H9 (cell line): ENCODE measurements around the gene TMEM269. TPM values are rescaled to one million over a fixed set of nuclear protein-coding genes. Genes with fewer than 3 reads are reported as not detected.

Source experiments
- DNase-seq: peaks from one replicate; pipeline ENCODE4 v3.0.0-alpha.2; 2017
- H2AFZ ChIP-seq: one replicate; pipeline ENCODE4 v1.6.1; 2013; ENCODE audit warnings: mild to moderate bottlenecking, low read length, control low read depth, moderate library complexity
- H2AK5ac ChIP-seq: 2 replicates; pipeline ENCODE4 v1.6.1; 2013; ENCODE audit warnings: low read length, control low read depth, mixed read lengths; ENCODE audit not compliant: insufficient read length
- H2BK120ac ChIP-seq: one replicate; pipeline ENCODE4 v1.6.1; 2013; ENCODE audit warnings: low read depth, mild to moderate bottlenecking, low read length, control low read depth, inconsistent platforms; ENCODE audit not compliant: poor library complexity, severe bottlenecking
- H2BK12ac ChIP-seq: 2 replicates; pipeline ENCODE4 v1.6.1; 2013; ENCODE audit warnings: low read length, control low read depth, mixed read lengths, low read depth; ENCODE audit not compliant: insufficient read length
- H2BK15ac ChIP-seq: 2 replicates; pipeline ENCODE4 v1.6.1; 2013; ENCODE audit warnings: low read depth, low read length, control low read depth
- H2BK20ac ChIP-seq: one replicate; pipeline ENCODE4 v1.6.1; 2013; ENCODE audit warnings: low read depth, mild to moderate bottlenecking, low read length, control low read depth, inconsistent platforms; ENCODE audit not compliant: poor library complexity, severe bottlenecking
- H2BK5ac ChIP-seq: 2 replicates; pipeline ENCODE4 v1.6.1; 2013; ENCODE audit warnings: low read length, control low read depth, mixed read lengths; ENCODE audit not compliant: insufficient read length
- H3K14ac ChIP-seq: 2 replicates; pipeline ENCODE4 v1.6.1; 2013; ENCODE audit warnings: low read length, control low read depth; ENCODE audit not compliant: insufficient read depth
- H3K18ac ChIP-seq: 2 replicates; pipeline ENCODE4 v1.6.1; 2013; ENCODE audit warnings: low read depth, mild to moderate bottlenecking, mixed read lengths, low read length, control low read depth; ENCODE audit not compliant: insufficient read length
- H3K23ac ChIP-seq: 2 replicates; pipeline ENCODE4 v1.6.1; 2013; ENCODE audit warnings: low read length, control low read depth, mixed read lengths, low read depth; ENCODE audit not compliant: insufficient read length
- H3K23me2 ChIP-seq: 2 replicates; pipeline ENCODE4 v1.6.1; 2013; ENCODE audit warnings: low read depth, mild to moderate bottlenecking, mixed read lengths, low read length, control low read depth; ENCODE audit not compliant: insufficient read length, poor library complexity, severe bottlenecking
- H3K27ac ChIP-seq: 2 replicates; pipeline ENCODE4 v1.5.1; 2013; ENCODE audit warnings: low read length, control low read depth, mixed read lengths, low read depth; ENCODE audit not compliant: insufficient read length
- H3K27me3 ChIP-seq: 2 replicates; pipeline ENCODE4 v1.6.1; 2013; ENCODE audit warnings: low read length, control low read depth, inconsistent platforms; ENCODE audit not compliant: insufficient read depth
- H3K4ac ChIP-seq: 2 replicates; pipeline ENCODE4 v1.6.1; 2013; ENCODE audit warnings: low read depth, mild to moderate bottlenecking, control low read depth, inconsistent platforms, low read length, moderate library complexity
- H3K4me1 ChIP-seq: 2 replicates; pipeline ENCODE4 v1.6.1; 2013; ENCODE audit warnings: low read length, control low read depth, inconsistent platforms; ENCODE audit not compliant: insufficient read depth
- H3K4me2 ChIP-seq: 2 replicates; pipeline ENCODE4 v1.6.1; 2013; ENCODE audit warnings: low read length, control low read depth, mixed read lengths; ENCODE audit not compliant: insufficient read length, insufficient read depth
- H3K56ac ChIP-seq: 2 replicates; pipeline ENCODE4 v1.6.1; 2013; ENCODE audit warnings: low read depth, mild to moderate bottlenecking, mixed read lengths, low read length, control low read depth; ENCODE audit not compliant: insufficient read length
- H3K79me1 ChIP-seq: 2 replicates; pipeline ENCODE4 v1.6.1; 2013; ENCODE audit warnings: low read depth, mild to moderate bottlenecking, moderate library complexity, low read length, control low read depth, inconsistent platforms; ENCODE audit not compliant: insufficient read depth, poor library complexity, severe bottlenecking
- H3K79me2 ChIP-seq: 2 replicates; pipeline ENCODE4 v1.6.1; 2013; ENCODE audit warnings: low read length, control low read depth, inconsistent platforms; ENCODE audit not compliant: insufficient read depth
- H3K9ac ChIP-seq: 2 replicates; pipeline ENCODE4 v1.6.1; 2013; ENCODE audit warnings: low read length, control low read depth, mixed read lengths; ENCODE audit not compliant: insufficient read length; ENCODE audit errors: extremely low read depth
- H3K9me3 ChIP-seq: one replicate; pipeline ENCODE4 v1.6.1; 2013; ENCODE audit warnings: low read depth, low read length, inconsistent platforms; ENCODE audit not compliant: control insufficient read depth
- H3T11ph ChIP-seq: one replicate; pipeline ENCODE4 v1.6.1; 2013; ENCODE audit warnings: mild to moderate bottlenecking, low read length, control low read depth, inconsistent platforms
- H4K20me1 ChIP-seq: one replicate; pipeline ENCODE4 v1.6.1; 2013; ENCODE audit not compliant: control insufficient read depth, insufficient read length, insufficient read depth
- H4K5ac ChIP-seq: 2 replicates; pipeline ENCODE4 v1.6.1; 2013; ENCODE audit warnings: low read depth, mild to moderate bottlenecking, mixed read lengths, low read length, control low read depth; ENCODE audit not compliant: insufficient read length
- H4K8ac ChIP-seq: replicated peaks from 2 replicates; pipeline ENCODE4 v1.6.1; 2013; ENCODE audit warnings: low read length, control low read depth, mixed read lengths, low read depth; ENCODE audit not compliant: insufficient read length
- H4K91ac ChIP-seq: 2 replicates; pipeline ENCODE4 v1.6.1; 2013; ENCODE audit warnings: low read depth, mild to moderate bottlenecking, moderate library complexity, mixed read lengths, low read length, control low read depth; ENCODE audit not compliant: insufficient read length
- H3K27ac Mint-ChIP-seq, 3 experiments: 2 replicates in 2 of 3; 3 replicates in 1 of 3; pipeline ENCODE4 v1.8.0; 2020 to 2021; ENCODE audit warnings: mixed read lengths in 3 of 3, mild to moderate bottlenecking in 1 of 3, moderate library complexity in 1 of 3
- H3K27me3 Mint-ChIP-seq: 2 replicates; pipeline ENCODE4 v1.8.0; 2021; ENCODE audit warnings: low read depth, mild to moderate bottlenecking, moderate library complexity, mixed read lengths
- H3K36me3 Mint-ChIP-seq, 3 experiments: 2 replicates in 2 of 3; 3 replicates in 1 of 3; pipeline ENCODE4 v1.8.0; 2020 to 2021; ENCODE audit warnings: low read depth in 3 of 3, mixed read lengths in 3 of 3; ENCODE audit not compliant: insufficient read depth in 1 of 3
- H3K4me1 Mint-ChIP-seq, 2 experiments: 2 replicates each; pipeline ENCODE4 v1.8.0; 2020; ENCODE audit warnings: mixed read lengths in 2 of 2
- H3K4me3 Mint-ChIP-seq, 2 experiments: 2 replicates in 1 of 2; 3 replicates in 1 of 2; pipeline ENCODE4 v1.8.0; 2020 to 2021; ENCODE audit warnings: mild to moderate bottlenecking in 2 of 2, mixed read lengths in 2 of 2, moderate library complexity in 1 of 2
- H3K9me3 Mint-ChIP-seq, 2 experiments: 2 replicates in 1 of 2; 3 replicates in 1 of 2; pipeline ENCODE4 v1.8.0; 2020; ENCODE audit warnings: mild to moderate bottlenecking in 2 of 2, mixed read lengths in 2 of 2, moderate library complexity in 1 of 2
- CTCF ChIP-seq: fragments of 200-600 bp; sonication (generic); conservative IDR thresholded peaks from 3 replicates; pipeline ENCODE4 v1.8.0; 2021; ENCODE audit warnings: antibody characterized with exemption, mild to moderate bottlenecking
- WGBS: extraction: QIAGEN DNeasy Blood & Tissue Kit; methylation state at CpG from one replicate; pipeline ENCODE4 v1.1.7; 2013; ENCODE audit warnings: missing lambda C conversion rate, low lambda C conversion rate, mixed read lengths; ENCODE audit not compliant: insufficient read length; ENCODE audit errors: extremely low coverage; 5-methylcytosine and 5-hydroxymethylcytosine counted together
- total RNA-seq: library from RNA; stranded (reverse); gene quantifications from 2 replicates; pipeline ENCODE4 v1.2.1, GENCODE V29; 2021

TMEM269 gene
- total RNA-seq, 1 experiment from 2014 or later, result 0.17 TPM

GRCh38 chr1:42817976-42818375 lies 33.2 kb downstream of the TMEM269 start:
- peak overlapping the region in 1 of 2 experiments; percentile 75; a peak in 1 of 5 replicates for H3K4me3 Mint-ChIP-seq
- WGBS, result no CpG with 5 or more reads among the region's 3 CpGs

More at GRCh38 chr1:42817976-42818375, 33.2 kb downstream of the TMEM269 start:
- Histone ChIP-seq H3K4me1 (no peaks in the 10 kb centered on the region), H3K14ac (no peak overlapping the region), H2BK120ac (no peak overlapping the region), H2BK5ac (no peak overlapping the region), H3K9ac (no peak overlapping the region), H4K5ac (no peak overlapping the region), H2BK20ac (no peak overlapping the region), H4K8ac (no peak overlapping the region), H3K27ac (no peak overlapping the region), H3K9me3 (no peaks in the 10 kb centered on the region), H2AFZ (no peak overlapping the region), H3K4me2 (no peak overlapping the region), H2BK12ac (no peak overlapping the region), H3K18ac (no peak overlapping the region), H3K27me3 (no peaks in the 10 kb centered on the region), H2BK15ac (no peak overlapping the region), H4K91ac (no peak overlapping the region), H3K23ac (no peak overlapping the region), H3K4ac (no peak overlapping the region), H3K23me2 (peaks cover 9% of the 10 kb centered on the region), H3T11ph (no peak overlapping the region), H2AK5ac (no peak overlapping the region), H4K20me1 (no peaks in the 10 kb centered on the region), H3K79me1 (no peaks in the 10 kb centered on the region), H3K79me2 (no peaks in the 10 kb centered on the region), H3K56ac (no peak overlapping the region)
- Mint-ChIP-seq H3K36me3 (peaks cover 0 to 16% (median 9%) of the 10 kb centered on the region in 3 experiments; a peak in 5 of 7 replicates), H3K9me3 (no peaks in the 10 kb centered on the region), H3K27ac (no peak overlapping the region), H3K27me3 (no peaks in the 10 kb centered on the region), H3K4me1 (peaks cover 22 to 29% of the 10 kb centered on the region in 2 experiments)
- DNase-seq, result no peak
- no peak for TF ChIP-seq CTCF
